Colonic mucosa (tissue), 4 donors: Measurements from ENCODE around the gene SOX12. TPM values are rescaled to one million over a fixed set of nuclear protein-coding genes. Genes with fewer than 3 reads are reported as not detected.

ENCODE experiments used
- DNase-seq: peaks from one replicate; pipeline ENCODE4 v3.0.0-alpha.2; 2020
- H3K27ac ChIP-seq: fragments of 200-600 bp; one replicate; pipeline ENCODE4 v1.8.0; 2021
- H3K27me3 ChIP-seq: fragments of 200-600 bp; one replicate; pipeline ENCODE4 v1.8.0; 2021
- H3K36me3 ChIP-seq: fragments of 200-600 bp; one replicate; pipeline ENCODE4 v1.8.0; 2021
- H3K4me1 ChIP-seq: fragments of 200-600 bp; one replicate; pipeline ENCODE4 v1.8.0; 2021; ENCODE audit warnings: mild to moderate bottlenecking
- H3K4me3 ChIP-seq: fragments of 200-600 bp; one replicate; pipeline ENCODE4 v1.8.0; 2021
- H3K9ac ChIP-seq, 2 donors: one replicate each; pipeline ENCODE4 v1.7.0; 2013; ENCODE audit warnings: control low read depth in 2 of 2, low read depth in 2 of 2, low read length in 2 of 2
- H3K9me3 ChIP-seq: fragments of 200-600 bp; one replicate; pipeline ENCODE4 v1.8.0; 2021
- CTCF ChIP-seq: fragments of 200-600 bp; IDR thresholded peaks from one replicate; pipeline ENCODE4 v1.8.0; 2022; ENCODE audit warnings: antibody characterized with exemption, mild to moderate bottlenecking
- intact Hi-C: fragments of 100-400 bp; cut with DNase I; formaldehyde crosslinking; loops from one replicate; pipeline ENCODE4 v1.14.1; 2022
- total RNA-seq, 2 donors: library from RNA; stranded (reverse); fragmentation: NEBNext Ultra II Directional in 1 of 2; extraction: Animal tissue kit (Norgen Biotek cat#: 25700) in 1 of 2; gene quantifications; one replicate each; pipeline ENCODE4 v1.2.1, GENCODE V29; 2021
- donor health status: healthy.
- donor health status: DM: no; HTN: no; CAD: no.
- donor health status: DM: no; HTN: no; CAD: no.

SOX12 gene
- total RNA-seq = 1 to 10 TPM; 5.0 to 7.5 TPM

- peak within 1 kb of the TSS; percentile 81 to 98 for H3K9ac ChIP-seq
- H3K27me3 ChIP-seq = no peaks in the 10 kb centered on the region
- H3K4me3 ChIP-seq = peak within 1 kb of the TSS; percentile 59
- H3K4me1 ChIP-seq = no peaks in the 10 kb centered on the region
- no peaks in the 10 kb centered on the region for H3K36me3 ChIP-seq
- no peaks in the 10 kb centered on the region for H3K9me3 ChIP-seq
- peak; percentile 99 for DNase-seq
- peak within 1 kb of the TSS; percentile 89 for H3K27ac ChIP-seq
- no peak for TF ChIP-seq CTCF
- intact Hi-C loops = loop anchor here (10.0 kb wide), 1 partner anchor 50 kb away; no protein-coding TSS in a partner anchor
Measured at GRCh38 chr20:325045-325888, at the start of gene SOX12. TSS of gene SOX12 (plus strand) at chr20:325552. CDS start at chr20:325925, 373 bp downstream.

GRCh38 chr20:275791-276190, 49.6 kb upstream of the SOX12 start:
- no peak overlapping the region for H3K27ac ChIP-seq
- no peaks in the 10 kb centered on the region for H3K36me3 ChIP-seq
- H3K4me1 ChIP-seq = no peaks in the 10 kb centered on the region
- intact Hi-C loops = loop anchor here (10.0 kb wide), 2 partner anchors 49 to 61 kb away; partner anchors contain the start of gene SOX12
- H3K9me3 ChIP-seq = no peaks in the 10 kb centered on the region
- no peak for TF ChIP-seq CTCF
- H3K9ac ChIP-seq = no peak overlapping the region
- H3K4me3 ChIP-seq = no peak overlapping the region
- DNase-seq = peak; percentile 10
- H3K27me3 ChIP-seq = no peaks in the 10 kb centered on the region

GRCh38 chr20:276620-277495, 48.5 kb upstream of the SOX12 start:
- Histone ChIP-seq H3K4me1 (no peaks in the 10 kb centered on the region), H3K9me3 (no peaks in the 10 kb centered on the region), H3K9ac (no peak overlapping the region), H3K36me3 (no peaks in the 10 kb centered on the region), H3K27me3 (no peaks in the 10 kb centered on the region), H3K4me3 (no peak overlapping the region), H3K27ac (no peak overlapping the region)
- intact Hi-C loops = loop anchor here (10.0 kb wide), 2 partner anchors 48 to 62 kb away; partner anchors contain the start of gene SOX12
- TF ChIP-seq CTCF = no peak
- no peak for DNase-seq

- Histone ChIP-seq H3K9me3 (no peaks in the 10 kb centered on the region), H3K4me3 (no peak overlapping the region), H3K27ac (no peak overlapping the region), H3K9ac (no peak overlapping the region), H3K36me3 (no peaks in the 10 kb centered on the region), H3K27me3 (no peaks in the 10 kb centered on the region), H3K4me1 (no peaks in the 10 kb centered on the region)
- no peak for DNase-seq
- intact Hi-C loops = loop anchor here (10.0 kb wide), 2 partner anchors 47 to 63 kb away; partner anchors contain the start of gene SOX12
- TF ChIP-seq CTCF = no peak
Measured at GRCh38 chr20:277496-277781, 47.9 kb upstream of the SOX12 start.

- intact Hi-C loops = loop anchor here (10.0 kb wide), 2 partner anchors 47 to 63 kb away; partner anchors contain the start of gene SOX12
- no peak for TF ChIP-seq CTCF
- H3K9me3 ChIP-seq = no peaks in the 10 kb centered on the region
- DNase-seq = no peak
- H3K4me1 ChIP-seq = no peaks in the 10 kb centered on the region
- H3K9ac ChIP-seq = no peak overlapping the region
- H3K27me3 ChIP-seq = no peaks in the 10 kb centered on the region
- no peak overlapping the region for H3K4me3 ChIP-seq
- no peak overlapping the region for H3K27ac ChIP-seq
- H3K36me3 ChIP-seq = no peaks in the 10 kb centered on the region
Measured at GRCh38 chr20:278181-278580, 47.2 kb upstream of the SOX12 start.
